ENCODE results near the gene HDAC9. TPM values are rescaled to one million over a fixed set of nuclear protein-coding genes. Genes with fewer than 3 reads are reported as not detected.

HDAC9 gene
- total RNA-seq, 4 donors from 2014 or later = 19.6 to 48.3 (median 28.4) TPM

GRCh38 chr7:18754766-18755165 is 259.2 kb downstream of the HDAC9 start:
- TF ChIP-seq CTCF (IDR thresholded peaks at IDR 0.05; ENCODE audit: low read depth) = no peak

- TF ChIP-seq CTCF (IDR thresholded peaks at IDR 0.05; ENCODE audit: low read depth) = no peak
Measured at GRCh38 chr7:18755793-18756192, 260.2 kb downstream of the HDAC9 start.

- TF ChIP-seq CTCF (IDR thresholded peaks at IDR 0.05; ENCODE audit: low read depth) = no peak
Measured at GRCh38 chr7:18756378-18757050, 261.0 kb downstream of the HDAC9 start.

- no peak for TF ChIP-seq CTCF (IDR thresholded peaks at IDR 0.05; ENCODE audit: low read depth)
Measured at GRCh38 chr7:18760046-18760445, 264.5 kb downstream of the HDAC9 start.

GRCh38 chr7:18760631-18761445 is 265.3 kb downstream of the HDAC9 start:
- no peak for TF ChIP-seq CTCF (IDR thresholded peaks at IDR 0.05; ENCODE audit: low read depth)

GRCh38 chr7:18762189-18762588 is 266.6 kb downstream of the HDAC9 start:
- TF ChIP-seq CTCF (IDR thresholded peaks at IDR 0.05; ENCODE audit: low read depth) = no peak

GRCh38 chr7:18768256-18768655 is 272.7 kb downstream of the HDAC9 start:
- TF ChIP-seq CTCF (IDR thresholded peaks at IDR 0.05; ENCODE audit: low read depth) = no peak
